H1 (cell line): ENCODE measurements around the gene PTPN2. TPM values are rescaled to one million over a fixed set of nuclear protein-coding genes. Genes with fewer than 3 reads are reported as not detected.

Experiments used
- CTCF ChIA-PET: fragments of 300-600 bp; sonication (Branson Sonifier 250); formaldehyde crosslinking; loops from one replicate; lab custom pipeline; 2021; ENCODE audit not compliant: partially characterized antibody; lab: Charles Lee
- POLR2A ChIA-PET: fragments of 300-600 bp; sonication (Branson Sonifier 250); formaldehyde crosslinking; loops from one replicate; lab custom pipeline; 2021; ENCODE audit warnings: inconsistent platforms; ENCODE audit not compliant: partially characterized antibody; lab: Charles Lee
- DNase-seq, 2 experiments: peaks; one replicate each; pipeline versions ENCODE4 v3.0.0 to v3.0.0-alpha.2; 2010 to 2022; ENCODE audit warnings: low spot score in 2 of 2, low read depth in 1 of 2, mixed read lengths in 1 of 2
- FAIRE-seq: peaks from 2 replicates; lab custom pipeline; 2011; peaks lifted over from hg19 to GRCh38; lab: Jason Lieb, UNC
- H2AFZ ChIP-seq: 2 replicates; pipeline ENCODE4 v1.8.1; 2012; ENCODE audit warnings: low read length, inconsistent platforms
- H2AK5ac ChIP-seq: 2 replicates; pipeline ENCODE4 v1.6.1; 2013; ENCODE audit warnings: low read depth, low read length
- H2BK120ac ChIP-seq: replicated peaks from 2 replicates; pipeline ENCODE3; 2013; ENCODE audit warnings: low read depth, low read length, inconsistent platforms
- H2BK12ac ChIP-seq: 2 replicates; pipeline ENCODE4 v1.6.1; 2013; ENCODE audit warnings: low read depth, low read length
- H2BK15ac ChIP-seq: 2 replicates; pipeline ENCODE4 v1.6.1; 2013; ENCODE audit warnings: low read length
- H2BK20ac ChIP-seq: 2 replicates; pipeline ENCODE4 v1.6.1; 2013; ENCODE audit warnings: low read length
- H2BK5ac ChIP-seq: 2 replicates; pipeline ENCODE4 v1.6.1; 2013; ENCODE audit warnings: low read depth, low read length
- H3K14ac ChIP-seq: 2 replicates; pipeline ENCODE4 v1.6.1; 2013; ENCODE audit warnings: inconsistent platforms; ENCODE audit not compliant: insufficient read length
- H3K18ac ChIP-seq: 2 replicates; pipeline ENCODE4 v1.6.1; 2013; ENCODE audit warnings: low read length; ENCODE audit errors: extremely low read depth
- H3K23ac ChIP-seq: 2 replicates; pipeline ENCODE4 v1.6.1; 2013; ENCODE audit warnings: inconsistent platforms; ENCODE audit not compliant: insufficient read length
- H3K23me2 ChIP-seq: 2 replicates; pipeline ENCODE4 v1.6.1; 2013; ENCODE audit warnings: low read depth, low read length
- H3K27ac ChIP-seq: 2 replicates; pipeline ENCODE4 v1.6.1; 2011; ENCODE audit warnings: low read depth, low read length, inconsistent platforms
- H3K27me3 ChIP-seq, 4 experiments: replicated peaks in 1 of 4; 1 replicate in 1 of 4; 2 replicates in 3 of 4; pipeline versions ENCODE4 v1.6.1 to v1.8.1; 2011 to 2013; ENCODE audit warnings: low read length in 3 of 4, mild to moderate bottlenecking in 3 of 4, inconsistent platforms in 2 of 4, mixed read lengths in 2 of 4, moderate library complexity in 1 of 4; ENCODE audit not compliant: control insufficient read depth in 3 of 4, insufficient read depth in 3 of 4; ENCODE audit errors: extremely low read depth in 1 of 4
- H3K36me3 ChIP-seq, 4 experiments: 2 replicates each; pipeline versions ENCODE4 v1.6.1 to v1.8.1; 2011 to 2013; ENCODE audit warnings: mild to moderate bottlenecking in 4 of 4, low read length in 3 of 4, moderate library complexity in 2 of 4, control low read depth in 1 of 4, inconsistent platforms in 1 of 4; ENCODE audit not compliant: insufficient read depth in 4 of 4, control insufficient read depth in 2 of 4
- H3K4ac ChIP-seq: replicated peaks from 2 replicates; pipeline ENCODE3; 2013; ENCODE audit warnings: low read length, low read depth, mixed read lengths, inconsistent platforms; ENCODE audit not compliant: insufficient read length
- H3K4me1 ChIP-seq, 4 experiments: replicated peaks in 1 of 4; 1 replicate in 1 of 4; 2 replicates in 3 of 4; pipeline versions ENCODE4 v1.6.1 to v1.8.1; 2011 to 2013; ENCODE audit warnings: low read length in 3 of 4, inconsistent platforms in 2 of 4, mixed read lengths in 1 of 4; ENCODE audit not compliant: insufficient read depth in 4 of 4, control insufficient read depth in 3 of 4
- H3K4me2 ChIP-seq, 2 experiments: 2 replicates each; pipeline versions ENCODE4 v1.6.1 to v1.8.1; 2011 to 2013; ENCODE audit warnings: low read depth in 2 of 2, low read length in 2 of 2, control low read depth in 1 of 2, inconsistent platforms in 1 of 2, mild to moderate bottlenecking in 1 of 2; ENCODE audit not compliant: insufficient read depth in 1 of 2
- H3K4me3 ChIP-seq, 4 experiments: fragments of 200-600, 300-600 bp in 1 of 4; sonication (generic), shearing (Covaris generic), sonication (Bioruptor Twin) in 1 of 4; 2 replicates each; pipeline versions ENCODE4 v1.5.1 to v1.8.1; 2011 to 2016; ENCODE audit warnings: low read length in 4 of 4, low read depth in 3 of 4, control low read depth in 2 of 4, inconsistent platforms in 2 of 4, mild to moderate bottlenecking in 2 of 4, mixed read lengths in 1 of 4, moderate library complexity in 1 of 4; ENCODE audit not compliant: insufficient read depth in 2 of 4; ENCODE audit errors: extremely low read depth in 1 of 4
- H3K56ac ChIP-seq: replicated peaks from 2 replicates; pipeline ENCODE3; 2013; ENCODE audit warnings: low read depth, mild to moderate bottlenecking, mixed read lengths, low read length, inconsistent platforms; ENCODE audit not compliant: insufficient read length
- H3K79me1 ChIP-seq: 2 replicates; pipeline ENCODE4 v1.6.1; 2013; ENCODE audit warnings: low read depth, low read length, control low read depth
- H3K79me2 ChIP-seq, 2 experiments: 2 replicates each; pipeline versions ENCODE4 v1.6.1 to v1.8.1; 2012 to 2013; ENCODE audit warnings: low read length in 2 of 2, mild to moderate bottlenecking in 2 of 2, inconsistent platforms in 1 of 2; ENCODE audit not compliant: insufficient read depth in 2 of 2, control insufficient read depth in 1 of 2
- H3K9ac ChIP-seq, 4 experiments: replicated peaks in 1 of 4; 1 replicate in 1 of 4; 2 replicates in 3 of 4; pipeline versions ENCODE4 v1.6.1 to v1.8.1; 2011 to 2013; ENCODE audit warnings: low read depth in 3 of 4, low read length in 3 of 4, control low read depth in 2 of 4, mild to moderate bottlenecking in 2 of 4, moderate library complexity in 2 of 4, inconsistent platforms in 1 of 4; ENCODE audit errors: extremely low read depth in 1 of 4
- H3K9me3 ChIP-seq, 2 experiments: 2 replicates each; pipeline versions ENCODE4 v1.6.1 to v1.8.1; 2012 to 2013; ENCODE audit warnings: mild to moderate bottlenecking in 2 of 2, moderate library complexity in 2 of 2, control low read depth in 1 of 2, inconsistent platforms in 1 of 2, low read depth in 1 of 2, low read length in 1 of 2, mixed read lengths in 1 of 2; ENCODE audit not compliant: insufficient read depth in 2 of 2
- H4K20me1 ChIP-seq, 2 experiments: replicated peaks in 1 of 2; 2 replicates each; pipeline versions ENCODE3 to v1.8.1; 2011 to 2013; ENCODE audit warnings: inconsistent platforms in 2 of 2, low read length in 2 of 2, mild to moderate bottlenecking in 1 of 2; ENCODE audit not compliant: insufficient read depth in 2 of 2, control insufficient read depth in 1 of 2
- H4K5ac ChIP-seq: 2 replicates; pipeline ENCODE4 v1.6.1; 2013; ENCODE audit warnings: low read length, low read depth, mixed read lengths, inconsistent platforms; ENCODE audit not compliant: insufficient read length
- H4K8ac ChIP-seq: 2 replicates; pipeline ENCODE4 v1.8.0; 2013; ENCODE audit warnings: mild to moderate bottlenecking, moderate library complexity, low read length, inconsistent platforms; ENCODE audit not compliant: insufficient read depth; ENCODE audit errors: extremely low read depth
- H4K91ac ChIP-seq: replicated peaks from 2 replicates; pipeline ENCODE3; 2013; ENCODE audit warnings: low read length, mixed read lengths, inconsistent platforms; ENCODE audit not compliant: insufficient read length
- CBX5 ChIP-seq: fragments of 300-800, 300-1000 bp; sonication (generic); IDR thresholded peaks from 2 replicates; pipeline ENCODE4 v1.7.1; 2016; ENCODE audit warnings: antibody characterized with exemption, low read length, low read depth
- CTBP2 ChIP-seq: IDR thresholded peaks from 2 replicates; pipeline ENCODE4 v1.7.0; 2011; ENCODE audit warnings: borderline replicate concordance, mild to moderate bottlenecking, moderate library complexity, mixed read lengths, low read length; ENCODE audit not compliant: insufficient read depth, insufficient read length
- EP300 ChIP-seq, 2 experiments: IDR thresholded peaks; 1 replicate in 1 of 2; 2 replicates in 1 of 2; pipeline ENCODE4 v1.6.1; 2011 to 2012; ENCODE audit warnings: low read depth in 2 of 2, low read length in 2 of 2, mild to moderate bottlenecking in 2 of 2, borderline replicate concordance in 1 of 2, inconsistent platforms in 1 of 2, moderate library complexity in 1 of 2
- GTF2F1 ChIP-seq: IDR thresholded peaks from 2 replicates; pipeline ENCODE4 v1.6.1; 2012; ENCODE audit warnings: low read depth, low read length, improper control_type of control experiment, borderline replicate concordance
- PHF8 ChIP-seq: fragments of 200-600 bp; sonication (generic); conservative IDR thresholded peaks from 2 replicates; pipeline ENCODE4 v1.7.1; 2012; ENCODE audit warnings: low read depth, mild to moderate bottlenecking, inconsistent platforms, low read length, moderate library complexity
- RFX5 ChIP-seq: IDR thresholded peaks from 2 replicates; pipeline ENCODE4 v1.6.1; 2011; ENCODE audit warnings: low read depth, low read length, improper control_type of control experiment, borderline replicate concordance
- RNF2 ChIP-seq: fragments of 200-900, 300-1000 bp; sonication (generic); IDR thresholded peaks from 2 replicates; pipeline ENCODE4 v1.7.1; 2016; ENCODE audit warnings: borderline replicate concordance, low read depth, mild to moderate bottlenecking, antibody characterized with exemption, low read length; ENCODE audit not compliant: poor library complexity, severe bottlenecking; ENCODE audit errors: missing control alignments
- SUZ12 ChIP-seq: fragments of 200-600 bp; sonication (generic); IDR thresholded peaks from 2 replicates; pipeline ENCODE4 v1.6.1; 2012; ENCODE audit warnings: mild to moderate bottlenecking, inconsistent platforms, low read length, moderate library complexity, mixed read lengths
- TCF12 ChIP-seq: IDR thresholded peaks from 2 replicates; pipeline ENCODE4 v1.6.1; 2011; ENCODE audit warnings: low read depth, mild to moderate bottlenecking, low read length
- WGBS, 2 experiments: shearing (Covaris generic) in 1 of 2; methylation state at CpG; one replicate each; pipeline versions ENCODE4 v1.1.6 to v1.1.7; 2013 to 2015; ENCODE audit warnings: low lambda C conversion rate in 2 of 2, mixed read lengths in 2 of 2, inconsistent platforms in 1 of 2, low coverage in 1 of 2, missing lambda C conversion rate in 1 of 2; ENCODE audit not compliant: insufficient replicate concordance in 2 of 2, insufficient coverage in 1 of 2, insufficient read length in 1 of 2; ENCODE audit errors: extremely low coverage in 1 of 2, missing lambda C conversion rate in 1 of 2; 5-methylcytosine and 5-hydroxymethylcytosine counted together
- polyA plus RNA-seq, 7 experiments: library from polyadenylated mRNA; depleted of rRNA in 3 of 7; stranded (reverse) in 5 of 7; unstranded in 2 of 7; fragments of >200 nt in 5 of 7; fragments of 200-250 nt in 2 of 7; gene quantifications; 1 replicate in 5 of 7; 2 replicates in 1 of 7; 4 replicates in 1 of 7; pipeline versions ENCODE4 v1.2.1 to v1.2.3, GENCODE V29; 2011 to 2013; ENCODE audit warnings: missing spikeins in 2 of 7, mixed read lengths in 2 of 7
- total RNA-seq: library from RNA; stranded (reverse); fragmentation: NEBNext Ultra II Directional; extraction: Animal tissue kit (Norgen Biotek cat#: 25700); gene quantifications from 2 replicates; pipeline ENCODE4 v1.2.1, GENCODE V29; 2021

PTPN2 gene
- total and polyA plus RNA-seq, 2 of the 8 experiments (the other 6 are each of a cell fraction or from before 2014, with no cell fraction given): 16.4 to 54.0 TPM

DNA sequence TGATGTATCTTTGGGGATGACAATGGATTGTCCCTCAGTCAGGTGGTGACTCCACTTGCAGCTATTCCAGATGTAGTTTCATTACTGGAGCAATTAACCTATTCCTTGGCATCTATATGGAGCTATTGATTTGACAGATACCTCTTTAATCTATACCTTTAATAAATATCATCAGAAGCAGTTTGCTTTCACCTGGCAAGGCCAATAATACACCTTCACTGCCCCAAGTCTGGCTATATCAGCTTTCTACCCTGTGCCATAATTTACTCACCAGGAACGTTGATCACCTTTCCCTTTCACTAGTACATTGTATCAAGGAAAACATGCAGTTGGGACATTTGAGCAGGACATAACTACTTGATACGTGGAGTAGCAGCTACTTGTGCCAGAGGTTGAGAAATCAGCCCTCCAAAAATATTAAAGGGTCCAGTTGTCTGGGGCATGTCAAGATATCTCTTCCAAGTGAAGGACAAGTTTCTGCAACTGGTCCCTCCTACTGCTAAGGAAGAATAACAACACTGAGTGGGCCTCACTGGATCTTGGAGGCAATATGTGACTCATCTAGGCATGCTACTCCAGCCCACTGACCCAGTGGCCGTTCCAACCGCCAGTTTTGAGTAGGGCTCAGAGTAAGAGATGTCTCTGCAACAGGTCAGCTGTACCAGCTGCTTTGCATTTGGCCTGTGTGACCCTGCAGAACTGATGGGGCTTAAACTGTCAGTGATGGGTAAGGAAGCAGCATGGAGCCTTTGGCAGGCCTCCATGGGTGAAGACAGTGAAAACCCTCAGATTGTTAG is 114.2 kb downstream of the PTPN2 start:
- peaks cover 0 to 6% (median 4%) of the 10 kb centered on the region in 4 experiments; a peak in 4 of 7 replicates for H3K4me1 ChIP-seq
- H2BK20ac ChIP-seq: no peak overlapping the region
- no peak overlapping the region for H2BK120ac ChIP-seq
- H4K91ac ChIP-seq: no peak overlapping the region
- ChIA-PET CTCF (interaction anchor here (0.9 to 1.4 kb wide), 5 partner anchors 29 to 165 kb away, joined by 3 to 4 read pairs (median 3); no protein-coding TSS in a partner anchor), POLR2A (interaction anchor here (1.6 kb wide), 1 partner anchor 11 kb away, joined by 3 read pairs; no protein-coding TSS in a partner anchor)
- no peak overlapping the region for H3K4me2 ChIP-seq
- no peak overlapping the region for H4K8ac ChIP-seq
- no peaks in the 10 kb centered on the region for H4K20me1 ChIP-seq
- no peak overlapping the region for H2AFZ ChIP-seq
- TF ChIP-seq SUZ12 (no peak), CBX5 (no peak), CTBP2 (no peak), RNF2 (no peak), TCF12 (no peak), GTF2F1 (no peak), EP300 (IDR thresholded peaks at IDR 0.05; ENCODE audit: borderline replicate concordance in 1 of 2, low read depth in 2 of 2, low read length in 2 of 2) (no peak), RFX5 (no peak), PHF8 (no peak)
- no peak overlapping the region for H3K14ac ChIP-seq
- H3K27ac ChIP-seq: no peak overlapping the region
- no peak overlapping the region for H4K5ac ChIP-seq
- no peaks in the 10 kb centered on the region for H3K79me2 ChIP-seq
- no peak overlapping the region for H3K4ac ChIP-seq
- H3K18ac ChIP-seq: no peak overlapping the region
- WGBS, 2 experiments: 89% methylated on average over 4 of the region's 4 CpGs; no CpG with 5 or more reads in 1 of the 2 experiments
- H2BK15ac ChIP-seq: no peak overlapping the region
- H3K79me1 ChIP-seq: no peaks in the 10 kb centered on the region
- H3K23ac ChIP-seq: no peak overlapping the region
- H3K9me3 ChIP-seq: no peaks in the 10 kb centered on the region
- no peak overlapping the region for H2AK5ac ChIP-seq
- H3K9ac ChIP-seq: no peak overlapping the region
- H3K4me3 ChIP-seq: no peak overlapping the region
- H3K23me2 ChIP-seq: no peaks in the 10 kb centered on the region
- DNase-seq (no peak), FAIRE-seq (no peak)
- H3K27me3 ChIP-seq: no peaks in the 10 kb centered on the region
- no peak overlapping the region for H2BK12ac ChIP-seq
- H2BK5ac ChIP-seq: no peak overlapping the region
- H3K36me3 ChIP-seq: no peaks in the 10 kb centered on the region
- no peak overlapping the region for H3K56ac ChIP-seq
